HepG2 (cell line): ENCODE data around the gene ENGASE. TPM values are rescaled to one million over a fixed set of nuclear protein-coding genes. Genes with fewer than 3 reads are reported as not detected.

Source experiments
- FOXA3 ChIP-seq: IDR thresholded peaks from 2 replicates; pipeline ENCODE4 v1.6.1; 2016; ENCODE audit warnings: missing genetic modification reagents, missing compliant biosample characterization
- GABPB1 ChIP-seq: IDR thresholded peaks from 2 replicates; pipeline ENCODE4 v1.6.1; 2016; ENCODE audit warnings: mild to moderate bottlenecking, missing genetic modification reagents, moderate library complexity, missing compliant biosample characterization
- HMGXB4 ChIP-seq, 2 experiments: sonication (generic) in 1 of 2; formaldehyde crosslinking in 1 of 2; IDR thresholded peaks; 2 replicates each; pipeline versions ENCODE4 v1.4.0 to v1.6.1; 2018 to 2020; ENCODE audit warnings: missing genetic modification reagents in 2 of 2, borderline replicate concordance in 1 of 2, low read depth in 1 of 2, mild to moderate bottlenecking in 1 of 2, missing biosample characterization in 1 of 2
- HNF4G ChIP-seq, 2 experiments: sonication (generic) in 1 of 2; formaldehyde crosslinking in 1 of 2; IDR thresholded peaks; 2 replicates each; pipeline versions ENCODE4 v1.4.0 to v1.6.1; 2011 to 2020; ENCODE audit warnings: borderline replicate concordance in 2 of 2, low read depth in 2 of 2, mild to moderate bottlenecking in 2 of 2, low read length in 1 of 2, missing genetic modification reagents in 1 of 2, moderate library complexity in 1 of 2
- KDM2A ChIP-seq: sonication (generic); formaldehyde crosslinking; IDR thresholded peaks from 2 replicates; pipeline ENCODE4 v1.4.0; 2020; ENCODE audit warnings: low read depth, missing genetic modification reagents, borderline replicate concordance
- MAZ ChIP-seq, 2 experiments: sonication (generic) in 1 of 2; formaldehyde crosslinking in 1 of 2; IDR thresholded peaks; 2 replicates each; pipeline versions ENCODE4 v1.5.0 to v1.6.1; 2012 to 2020; ENCODE audit warnings: low read depth in 2 of 2, mild to moderate bottlenecking in 2 of 2, borderline replicate concordance in 1 of 2, improper control_type of control experiment in 1 of 2, low read length in 1 of 2, missing genetic modification reagents in 1 of 2, moderate library complexity in 1 of 2
- RAD21 ChIP-seq: fragments of 450-650 bp; formaldehyde crosslinking; IDR thresholded peaks from 2 replicates; pipeline ENCODE4 v1.5.0; 2020; ENCODE audit warnings: mild to moderate bottlenecking
- RBFOX2 ChIP-seq: fragments of 200-400 bp; formaldehyde crosslinking; IDR thresholded peaks from 2 replicates; pipeline ENCODE4 v1.6.1; 2017; ENCODE audit warnings: low read depth, mild to moderate bottlenecking, low read length
- RNF2 ChIP-seq: fragments of 450-650 bp; conservative IDR thresholded peaks from 2 replicates; pipeline ENCODE4 v1.6.1; 2016; ENCODE audit warnings: low read depth
- SALL1 ChIP-seq: sonication (generic); formaldehyde crosslinking; IDR thresholded peaks from 2 replicates; pipeline ENCODE4 v1.8.0; 2022; ENCODE audit warnings: mild to moderate bottlenecking, missing genetic modification reagents
- STAG1 ChIP-seq: sonication (generic); formaldehyde crosslinking; IDR thresholded peaks from 2 replicates; pipeline ENCODE4 v1.4.0; 2020; ENCODE audit warnings: missing genetic modification reagents
- ZBTB3 ChIP-seq: sonication (generic); formaldehyde crosslinking; IDR thresholded peaks from 2 replicates; pipeline ENCODE4 v1.4.0; 2020; ENCODE audit warnings: low read depth, mild to moderate bottlenecking, moderate library complexity, missing genetic modification reagents, borderline replicate concordance
- ZFP91 ChIP-seq: sonication (generic); formaldehyde crosslinking; IDR thresholded peaks from 2 replicates; pipeline ENCODE4 v1.9.0; 2022; ENCODE audit warnings: missing genetic modification reagents, mild to moderate bottlenecking, borderline replicate concordance
- ZNF350 ChIP-seq: sonication (generic); formaldehyde crosslinking; IDR thresholded peaks from 2 replicates; pipeline ENCODE4 v1.4.0; 2020; ENCODE audit warnings: mild to moderate bottlenecking, low read depth, missing genetic modification reagents, borderline replicate concordance
- ZNF501 ChIP-seq: sonication (generic); formaldehyde crosslinking; IDR thresholded peaks from 2 replicates; pipeline ENCODE4 v1.5.1; 2020; ENCODE audit warnings: mild to moderate bottlenecking, moderate library complexity, missing genetic modification reagents
- ZNF614 ChIP-seq: IDR thresholded peaks from 2 replicates; pipeline ENCODE4 v1.6.1; 2018; ENCODE audit warnings: missing biosample characterization, missing genetic modification reagents, inconsistent platforms, borderline replicate concordance
- ZNF891 ChIP-seq: sonication (generic); formaldehyde crosslinking; IDR thresholded peaks from 2 replicates; pipeline ENCODE4 v1.5.0; 2020; ENCODE audit warnings: mild to moderate bottlenecking, missing genetic modification reagents
- polyA plus RNA-seq, 8 experiments: library from polyadenylated mRNA; depleted of rRNA in 3 of 8; stranded (reverse) in 7 of 8; unstranded in 1 of 8; fragments of >200 nt; fragmentation: Illumina TruSeq in 4 of 8; extraction: Trizol in 4 of 8; gene quantifications; 2 replicates each; pipeline versions ENCODE4 v1.2.1 to v1.2.3, GENCODE V29; 2011 to 2016; ENCODE audit warnings: low read depth in 4 of 8, missing spikeins in 1 of 8, mixed read lengths in 1 of 8; ENCODE audit not compliant: insufficient read depth in 1 of 8
- total RNA-seq, 5 experiments: library from RNA; depleted of rRNA; stranded (reverse); fragments of >200 nt; fragmentation: Illumina TruSeq; extraction: Trizol; gene quantifications; 2 replicates each; pipeline ENCODE4 v1.2.3, GENCODE V29; 2016; ENCODE audit warnings: low read depth in 1 of 5
- TF ChIP-seq, protein P1 (sequence below): sonication (generic); formaldehyde crosslinking; IDR thresholded peaks from 2 replicates; pipeline ENCODE4 v1.5.0; 2020; ENCODE audit warnings: missing genetic modification reagents
- TF ChIP-seq, protein P2 (sequence below), 2 experiments: sonication (generic) in 1 of 2; formaldehyde crosslinking in 1 of 2; IDR thresholded peaks; 2 replicates each; pipeline versions ENCODE4 v1.5.1 to v1.6.1; 2011 to 2020; ENCODE audit warnings: borderline replicate concordance in 1 of 2, low read depth in 1 of 2, low read length in 1 of 2, mild to moderate bottlenecking in 1 of 2, missing genetic modification reagents in 1 of 2, moderate library complexity in 1 of 2

The ENGASE gene
- total and polyA plus RNA-seq, 2 of the 13 experiments (the other 11 are each of a cell fraction or from before 2014, with no cell fraction given) = 10.6 to 18.1 TPM

DNA sequence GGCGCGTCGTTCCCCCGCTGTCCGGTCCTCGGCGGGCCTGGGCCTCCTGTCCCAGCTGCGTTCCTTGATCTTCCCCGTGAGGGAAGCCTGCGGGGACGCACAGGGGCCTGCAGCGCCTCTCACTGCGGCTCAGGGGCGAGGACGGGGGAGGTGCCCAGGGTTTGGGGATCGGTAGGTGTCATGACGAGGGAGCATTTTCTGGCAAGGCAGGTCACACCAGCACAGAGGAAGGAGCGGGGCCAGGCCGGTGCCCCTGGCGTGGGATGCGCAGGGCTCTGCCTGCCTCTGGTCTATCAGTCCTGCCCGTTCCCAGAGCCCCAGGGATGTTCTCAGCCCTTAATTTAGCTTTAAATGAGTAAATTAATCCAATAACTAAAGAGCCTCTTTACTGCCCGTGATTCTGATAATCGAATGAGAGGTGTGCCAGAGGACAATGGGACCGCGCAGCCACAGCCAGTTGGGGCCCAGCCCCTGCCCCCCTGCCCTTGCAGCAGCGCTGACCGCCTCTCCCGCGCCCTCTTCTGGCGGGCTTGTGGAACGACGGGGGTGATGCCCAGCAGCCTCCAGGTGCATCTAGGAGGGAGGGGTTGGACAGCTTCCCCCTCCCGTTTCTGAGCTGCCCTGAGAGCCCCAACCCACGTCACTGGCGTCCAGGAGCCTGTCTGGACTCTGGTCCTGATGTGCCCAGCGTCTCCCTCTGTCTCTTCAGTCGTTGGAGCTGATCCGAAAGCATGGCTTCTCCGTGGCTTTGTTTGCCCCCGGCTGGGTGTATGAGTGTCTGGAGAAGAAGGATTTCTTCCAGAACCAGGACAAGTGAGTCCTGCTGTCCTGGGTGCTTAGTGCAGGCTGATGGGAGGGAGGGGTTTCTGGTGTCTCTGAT lies 7.9 kb downstream of the ENGASE start (continued):
- 0 out of 4 replicates have a peak, but pooled peaks of 1 of the 2 experiments have one; percentile 34 for TF ChIP-seq HMGXB4 (CRISPR knock-in tag; IDR thresholded peaks at IDR 0.05; ENCODE audit: borderline replicate concordance in 1 of 2, low read depth in 1 of 2)
- no peak for TF ChIP-seq ZBTB3 (CRISPR knock-in tag)
- TF ChIP-seq, protein P1, sequence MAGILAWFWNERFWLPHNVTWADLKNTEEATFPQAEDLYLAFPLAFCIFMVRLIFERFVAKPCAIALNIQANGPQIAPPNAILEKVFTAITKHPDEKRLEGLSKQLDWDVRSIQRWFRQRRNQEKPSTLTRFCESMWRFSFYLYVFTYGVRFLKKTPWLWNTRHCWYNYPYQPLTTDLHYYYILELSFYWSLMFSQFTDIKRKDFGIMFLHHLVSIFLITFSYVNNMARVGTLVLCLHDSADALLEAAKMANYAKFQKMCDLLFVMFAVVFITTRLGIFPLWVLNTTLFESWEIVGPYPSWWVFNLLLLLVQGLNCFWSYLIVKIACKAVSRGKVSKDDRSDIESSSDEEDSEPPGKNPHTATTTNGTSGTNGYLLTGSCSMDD = no peak
- peak; percentile 76 for TF ChIP-seq STAG1 (CRISPR knock-in tag)
- peak; percentile 55; the same call in 1 of the 2 replicates for TF ChIP-seq MAZ (IDR thresholded peaks at IDR 0.05; ENCODE audit: borderline replicate concordance, low read depth, low read length)
- peak; percentile 41; the same call in 1 of the 2 replicates for TF ChIP-seq MAZ (CRISPR knock-in tag; IDR thresholded peaks at IDR 0.05; ENCODE audit: low read depth)
- TF ChIP-seq FOXA3 = no peak
- peak; percentile 23; the same call in 1 of the 2 replicates for TF ChIP-seq ZNF614
- peak; percentile 87 for TF ChIP-seq RAD21 (CRISPR knock-in tag)
- peak; percentile 54; the same call in 1 of the 2 replicates for TF ChIP-seq GABPB1
- TF ChIP-seq HNF4G (IDR thresholded peaks at IDR 0.05; ENCODE audit: borderline replicate concordance, low read depth, low read length) = no peak
- TF ChIP-seq HNF4G (CRISPR knock-in tag; IDR thresholded peaks at IDR 0.05; ENCODE audit: borderline replicate concordance, low read depth) = no peak
- TF ChIP-seq ZNF501 (CRISPR knock-in tag) = peak; percentile 36; the same call in 1 of the 2 replicates
- TF ChIP-seq SALL1 = peak; percentile 36; the same call in 1 of the 2 replicates
- TF ChIP-seq, protein P2, sequence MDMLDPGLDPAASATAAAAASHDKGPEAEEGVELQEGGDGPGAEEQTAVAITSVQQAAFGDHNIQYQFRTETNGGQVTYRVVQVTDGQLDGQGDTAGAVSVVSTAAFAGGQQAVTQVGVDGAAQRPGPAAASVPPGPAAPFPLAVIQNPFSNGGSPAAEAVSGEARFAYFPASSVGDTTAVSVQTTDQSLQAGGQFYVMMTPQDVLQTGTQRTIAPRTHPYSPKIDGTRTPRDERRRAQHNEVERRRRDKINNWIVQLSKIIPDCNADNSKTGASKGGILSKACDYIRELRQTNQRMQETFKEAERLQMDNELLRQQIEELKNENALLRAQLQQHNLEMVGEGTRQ (IDR thresholded peaks at IDR 0.05; ENCODE audit: low read depth, low read length) = no peak
- TF ChIP-seq, protein P2 (CRISPR knock-in tag; IDR thresholded peaks at IDR 0.05; ENCODE audit: borderline replicate concordance) = no peak
- TF ChIP-seq KDM2A (CRISPR knock-in tag) = peak; percentile 76; the same call in 1 of the 2 replicates
- peak; percentile 22; the same call in 1 of the 2 replicates for TF ChIP-seq ZNF350 (CRISPR knock-in tag)
- TF ChIP-seq RNF2 = no peak
- peak; percentile 43; the same call in 1 of the 2 replicates for TF ChIP-seq RBFOX2
- 0 out of 2 replicates have a peak, but pooled peaks have one; percentile 7 for TF ChIP-seq ZFP91 (CRISPR knock-in tag)
- TF ChIP-seq ZNF891 (CRISPR knock-in tag) = peak; percentile 74; the same call in 1 of the 2 replicates
